HEK293 (cell line): Measurements from ENCODE around the gene CLRN1.
A peak's percentile ranks its signal among the peaks of the same experiment; 100 is the strongest.
"Not testable (repeated sequence)": the region's sequence is repeated elsewhere in the genome, so short reads cannot be mapped to it uniquely, and the experiment has no call there.

Experiments
- CTCF ChIA-PET: fragments of 350-600 bp; formaldehyde crosslinking; extraction: SDS; loops from one replicate; lab custom pipeline; 2021; ENCODE audit warnings: antibody characterized with exemption; lab: Yijun Ruan, JAX
- POLR2A ChIA-PET: fragments of 300-600 bp; formaldehyde crosslinking; extraction: SDS; loops from one replicate; lab custom pipeline; 2020; ENCODE audit warnings: antibody characterized with exemption, inconsistent platforms; lab: Yijun Ruan, JAX
- H3K27ac ChIP-seq: fragments of 200-500 bp; sonication (Bioruptor generic); 2 replicates; pipeline ENCODE4 v1.5.1; 2014; ENCODE audit warnings: low read depth, low read length, control low read depth, inconsistent platforms; ENCODE audit errors: extremely low read depth
- H3K36me3 ChIP-seq, 2 experiments: fragments of 200-500 bp in 1 of 2; sonication (Bioruptor generic) in 1 of 2; 1 replicate in 1 of 2; 2 replicates in 1 of 2; pipeline ENCODE4 v1.5.1; 2014 to 2017; ENCODE audit warnings: inconsistent platforms in 2 of 2, low read length in 2 of 2; ENCODE audit not compliant: control insufficient read depth in 2 of 2, insufficient read depth in 1 of 2
- H3K4me1 ChIP-seq: fragments of 200-500 bp; sonication (Bioruptor generic); 2 replicates; pipeline ENCODE4 v1.5.1; 2014; ENCODE audit warnings: mild to moderate bottlenecking, low read length, inconsistent platforms; ENCODE audit not compliant: control insufficient read depth, insufficient read depth
- H3K4me3 ChIP-seq: 2 replicates; pipeline ENCODE4 v1.5.1; 2011; ENCODE audit warnings: low read depth, mild to moderate bottlenecking, control low read depth, low read length, moderate library complexity
- H3K9me3 ChIP-seq: fragments of 200-500 bp; sonication (Bioruptor generic); 2 replicates; pipeline ENCODE4 v1.5.1; 2014; ENCODE audit warnings: low read depth, low read length, inconsistent platforms; ENCODE audit not compliant: control insufficient read depth, insufficient read depth
- BCL6B ChIP-seq: fragments of 450-650 bp; formaldehyde crosslinking; IDR thresholded peaks from 2 replicates; pipeline ENCODE4 v1.5.1; 2017; ENCODE audit warnings: missing biosample characterization, missing genetic modification characterization
- GFI1B ChIP-seq: fragments of 450-650 bp; formaldehyde crosslinking; IDR thresholded peaks from 2 replicates; pipeline ENCODE4 v1.5.1; 2016; ENCODE audit warnings: missing biosample characterization, missing genetic modification characterization
- KLF17 ChIP-seq: fragments of 450-650 bp; formaldehyde crosslinking; IDR thresholded peaks from 2 replicates; pipeline ENCODE4 v1.5.1; 2016; ENCODE audit warnings: missing biosample characterization, missing genetic modification characterization
- OVOL3 ChIP-seq: fragments of 450-650 bp; formaldehyde crosslinking; IDR thresholded peaks from 2 replicates; pipeline ENCODE4 v1.5.1; 2016; ENCODE audit warnings: missing biosample characterization, missing genetic modification characterization
- PRDM1 ChIP-seq: fragments of 450-650 bp; formaldehyde crosslinking; IDR thresholded peaks from 2 replicates; pipeline ENCODE4; 2016; ENCODE audit warnings: missing biosample characterization, missing genetic modification characterization
- PRDM4 ChIP-seq: fragments of 450-650 bp; formaldehyde crosslinking; IDR thresholded peaks from 2 replicates; pipeline ENCODE4 v1.5.1; 2017; ENCODE audit warnings: missing biosample characterization, missing genetic modification characterization
- SCRT1 ChIP-seq: fragments of 450-650 bp; formaldehyde crosslinking; IDR thresholded peaks from 2 replicates; pipeline ENCODE4 v1.5.1; 2016; ENCODE audit warnings: missing biosample characterization, missing genetic modification characterization, borderline replicate concordance
- TSHZ1 ChIP-seq: fragments of 450-650 bp; formaldehyde crosslinking; IDR thresholded peaks from 2 replicates; pipeline ENCODE4 v1.5.1; 2016; ENCODE audit warnings: missing biosample characterization, missing genetic modification characterization, borderline replicate concordance
- ZNF394 ChIP-seq: fragments of 450-650 bp; formaldehyde crosslinking; IDR thresholded peaks from 2 replicates; pipeline ENCODE4 v1.5.1; 2016; ENCODE audit warnings: missing biosample characterization, missing genetic modification characterization, mild to moderate bottlenecking, moderate library complexity, borderline replicate concordance
- ZNF416 ChIP-seq: fragments of 450-650 bp; formaldehyde crosslinking; IDR thresholded peaks from 2 replicates; pipeline ENCODE4 v1.5.1; 2016; ENCODE audit warnings: missing biosample characterization, missing genetic modification characterization
- ZNF423 ChIP-seq: fragments of 450-650 bp; formaldehyde crosslinking; IDR thresholded peaks from 2 replicates; pipeline ENCODE4 v1.5.1; 2016; ENCODE audit warnings: missing biosample characterization, missing genetic modification characterization
- ZNF426 ChIP-seq: fragments of 450-650 bp; formaldehyde crosslinking; IDR thresholded peaks from 2 replicates; pipeline ENCODE4 v1.5.1; 2017; ENCODE audit warnings: missing biosample characterization, missing genetic modification characterization, mild to moderate bottlenecking, inconsistent platforms, moderate library complexity
- ZNF433 ChIP-seq: fragments of 450-650 bp; formaldehyde crosslinking; IDR thresholded peaks from 2 replicates; pipeline ENCODE4 v1.5.1; 2016; ENCODE audit warnings: missing biosample characterization, missing genetic modification characterization, low read depth
- ZNF518A ChIP-seq: fragments of 450-650 bp; formaldehyde crosslinking; conservative IDR thresholded peaks from 2 replicates; pipeline ENCODE4 v1.5.1; 2016; ENCODE audit warnings: low read depth, missing biosample characterization, missing genetic modification characterization
- ZNF549 ChIP-seq: fragments of 450-650 bp; IDR thresholded peaks from 2 replicates; pipeline ENCODE4 v1.5.1; 2018; ENCODE audit warnings: missing biosample characterization, missing genetic modification characterization, mild to moderate bottlenecking, inconsistent platforms, moderate library complexity
- ZNF555 ChIP-seq: fragments of 450-650 bp; formaldehyde crosslinking; conservative IDR thresholded peaks from 2 replicates; pipeline ENCODE4 v1.5.1; 2017; ENCODE audit warnings: missing biosample characterization, mild to moderate bottlenecking, missing genetic modification characterization, inconsistent platforms
- ZNF596 ChIP-seq: fragments of 450-650 bp; IDR thresholded peaks from 2 replicates; pipeline ENCODE4 v1.5.0; 2018; ENCODE audit warnings: missing biosample characterization, mild to moderate bottlenecking, missing genetic modification characterization, moderate library complexity
- ZNF792 ChIP-seq: fragments of 450-650 bp; formaldehyde crosslinking; IDR thresholded peaks from 2 replicates; pipeline ENCODE4 v1.5.1; 2016; ENCODE audit warnings: missing biosample characterization, missing genetic modification characterization

Gene CLRN1

GRCh38 chr3:150988395-150988794 is 15.9 kb upstream of the CLRN1 start:
- H3K9me3 ChIP-seq, POLR2A ChIA-PET, H3K4me3 ChIP-seq, H3K4me1 ChIP-seq, H3K27ac ChIP-seq, H3K36me3 ChIP-seq, CTCF ChIA-PET: not testable (repeated sequence)
- TF ChIP-seq ZNF518A (peak; percentile 55; the same call in 1 of the 2 replicates), ZNF394 (tag by site-specific recombination) (peak; percentile 36; the same call in 1 of the 2 replicates), ZNF555 (tag by site-specific recombination) (peak; percentile 28), ZNF426 (tag by site-specific recombination) (peak; percentile 49), ZNF433 (0 out of 2 replicates have a peak, but pooled peaks have one; percentile 6)

GRCh38 chr3:150985711-150986110 is 13.2 kb upstream of the CLRN1 start:
- H3K9me3 ChIP-seq: no peaks in the 10 kb centered on the region
- CTCF ChIA-PET: no interaction called here
- no peak overlapping the region for H3K4me3 ChIP-seq
- H3K4me1 ChIP-seq: no peaks in the 10 kb centered on the region
- H3K36me3 ChIP-seq: no peaks in the 10 kb centered on the region
- TF ChIP-seq ZNF596 (tag by site-specific recombination) (no peak), BCL6B (tag by site-specific recombination) (no peak), PRDM4 (no peak), ZNF416 (tag by site-specific recombination) (no peak), KLF17 (no peak), SCRT1 (tag by site-specific recombination) (no peak), TSHZ1 (tag by site-specific recombination) (no peak), OVOL3 (tag by site-specific recombination) (no peak), PRDM1 (no peak), ZNF423 (no peak), GFI1B (tag by site-specific recombination) (no peak), ZNF549 (tag by site-specific recombination) (no peak), ZNF792 (tag by site-specific recombination) (no peak)
- H3K27ac ChIP-seq: no peak overlapping the region
- POLR2A ChIA-PET: no interaction called here
